Activated CD4-positive, CD25-positive, alpha-beta regulatory T cell treated with anti-CD3 and anti-CD28 coated beads, Interleukin-2, amount 50 U/mL, for 24 hours (primary cell): ENCODE measurements around the gene BPIFB1.

Experiments
- ATAC-seq, 2 donors: fragments of 150-1000 bp; cut with Tn5 transposase; one replicate each; pipeline ENCODE4 v1.10.0; 2021; ENCODE audit warnings: mild to moderate bottlenecking in 1 of 2, moderate library complexity in 1 of 2

Gene BPIFB1

GRCh38 chr20:33273117-33273851 is 9.7 kb upstream of the BPIFB1 start:
- peak in 1 of 2 donors; percentile 38 for ATAC-seq

GRCh38 chr20:33275215-33275614 is 7.8 kb upstream of the BPIFB1 start:
- ATAC-seq, result no peak

- no peak for ATAC-seq
Observed at GRCh38 chr20:33275871-33276270, 7.1 kb upstream of the BPIFB1 start.

- no peak for ATAC-seq
Observed at GRCh38 chr20:33276303-33277113, 6.5 kb upstream of the BPIFB1 start.

GRCh38 chr20:33277471-33278441 is 5.3 kb upstream of the BPIFB1 start:
- no peak for ATAC-seq

- ATAC-seq, result no peak
Observed at GRCh38 chr20:33278700-33279099, 4.3 kb upstream of the BPIFB1 start.

- ATAC-seq, result no peak
Observed at GRCh38 chr20:33279261-33279910, 3.6 kb upstream of the BPIFB1 start.

- ATAC-seq, result no peak
Observed at GRCh38 chr20:33280000-33280680, 2.9 kb upstream of the BPIFB1 start.

GRCh38 chr20:33280775-33281174 is 2.2 kb upstream of the BPIFB1 start:
- no peak for ATAC-seq

- no peak for ATAC-seq
Observed at GRCh38 chr20:33281550-33282146, 1.4 kb upstream of the BPIFB1 start.

GRCh38 chr20:33282196-33282934 is 649 bp upstream of the BPIFB1 start:
- ATAC-seq, result no peak

- ATAC-seq, result no peak
Observed at GRCh38 chr20:33284284-33284683, 1.3 kb downstream of the BPIFB1 start.

GRCh38 chr20:33284937-33285336 is 1.9 kb downstream of the BPIFB1 start:
- no peak for ATAC-seq

- ATAC-seq, result no peak
Observed at GRCh38 chr20:33285861-33286495, 3.0 kb downstream of the BPIFB1 start.

GRCh38 chr20:33287884-33288283 is 4.9 kb downstream of the BPIFB1 start:
- no peak for ATAC-seq

GRCh38 chr20:33290852-33291251 is 7.8 kb downstream of the BPIFB1 start:
- ATAC-seq, result no peak

GRCh38 chr20:33291416-33291815 is 8.4 kb downstream of the BPIFB1 start:
- ATAC-seq, result no peak

GRCh38 chr20:33291830-33292355 is 8.9 kb downstream of the BPIFB1 start:
- peak in 1 of 2 donors; percentile 33 for ATAC-seq

GRCh38 chr20:33296206-33296605 is 13.2 kb downstream of the BPIFB1 start:
- no peak for ATAC-seq

GRCh38 chr20:33298391-33298790 is 15.4 kb downstream of the BPIFB1 start:
- no peak for ATAC-seq
